HCT116 (cell line): ENCODE data around the gene CTRB2. TPM values are rescaled to one million over a fixed set of nuclear protein-coding genes. Genes with fewer than 3 reads are reported as not detected.

Experiments
- ATAC-seq: fragments of 200-7000 bp; cut with Tn5 transposase; 2 replicates; pipeline ENCODE4 v1.9.1; 2020; ENCODE audit warnings: mild to moderate bottlenecking, moderate library complexity
- BruUV-seq: library from RNA; stranded (reverse); fragments of 400-500 nt; replicated peaks from 2 replicates; lab custom pipeline; 2021; lab: Mats Ljungman, UMichigan
- CTCF ChIA-PET: fragments of 300-600 bp; sonication (Branson Sonifier 250); formaldehyde crosslinking; loops from one replicate; lab custom pipeline; 2021; ENCODE audit warnings: antibody characterized with exemption; lab: Charles Lee
- POLR2A ChIA-PET: fragments of 300-600, 350-600 bp; sonication (Branson Sonifier 250); formaldehyde crosslinking; loops from one replicate; lab custom pipeline; 2021; ENCODE audit warnings: antibody characterized with exemption; lab: Charles Lee
- RAD21 ChIA-PET, 2 experiments: fragments of 300-600 bp; sonication (Branson Sonifier 250); formaldehyde crosslinking; loops; one replicate each; lab custom pipeline; 2023; ENCODE audit warnings: low total read pairs in 2 of 2; ENCODE audit not compliant: uncharacterized antibody in 2 of 2, unreplicated experiment in 2 of 2, low non-redundant PET in 1 of 2; lab: Charles Lee
- DNase-seq: peaks from one replicate; pipeline ENCODE4 v3.0.0-alpha.2; 2010; ENCODE audit warnings: low read depth, low spot score
- H2AFZ ChIP-seq: fragments of 200-600 bp; shearing (Covaris generic), sonication (generic); 2 replicates; pipeline ENCODE4 v1.6.1; 2017; ENCODE audit warnings: low read depth, mixed run types, mixed read lengths, antibody characterized with exemption, low read length; ENCODE audit not compliant: poor library complexity, severe bottlenecking
- H3K27ac ChIP-seq: 2 replicates; pipeline ENCODE4 v1.5.1; 2012; ENCODE audit warnings: low read depth, low read length
- H3K27me3 ChIP-seq: fragments of 200-600 bp; sonication (generic); 2 replicates; pipeline ENCODE4 v1.6.1; 2016; ENCODE audit warnings: mixed run types, low read length, mixed read lengths; ENCODE audit not compliant: insufficient read depth
- H3K36me3 ChIP-seq, 2 experiments: fragments of 200-500 bp in 1 of 2; fragments of 200-600 bp in 1 of 2; sonication (Bioruptor generic) in 1 of 2; sonication (generic) in 1 of 2; 2 replicates each; pipeline versions ENCODE4 v1.5.1 to v1.6.1; 2014 to 2016; ENCODE audit warnings: low read length in 2 of 2, inconsistent platforms in 1 of 2, mixed read lengths in 1 of 2, mixed run types in 1 of 2; ENCODE audit not compliant: insufficient read depth in 2 of 2, control insufficient read depth in 1 of 2
- H3K4me1 ChIP-seq, 2 experiments: fragments of 200-600 bp in 1 of 2; sonication (generic) in 1 of 2; 2 replicates each; pipeline versions ENCODE4 v1.5.1 to v1.6.1; 2012 to 2017; ENCODE audit warnings: low read length in 2 of 2, inconsistent platforms in 1 of 2, mild to moderate bottlenecking in 1 of 2, mixed read lengths in 1 of 2, mixed run types in 1 of 2, moderate library complexity in 1 of 2; ENCODE audit not compliant: insufficient read depth in 2 of 2, control insufficient read depth in 1 of 2
- H3K4me2 ChIP-seq: fragments of 200-600 bp; sonication (generic); 2 replicates; pipeline ENCODE4 v1.6.1; 2017; ENCODE audit warnings: mixed run types, low read length, mixed read lengths
- H3K4me3 ChIP-seq, 2 experiments: fragments of 200-600 bp in 1 of 2; sonication (generic) in 1 of 2; replicated peaks in 1 of 2; 2 replicates each; pipeline ENCODE4 v1.5.1; 2011 to 2016; ENCODE audit warnings: low read length in 2 of 2, control low read depth in 1 of 2, low read depth in 1 of 2, mild to moderate bottlenecking in 1 of 2, mixed read lengths in 1 of 2, mixed run types in 1 of 2
- H3K79me2 ChIP-seq: fragments of 200-600 bp; sonication (generic); 2 replicates; pipeline ENCODE4 v1.6.1; 2017; ENCODE audit warnings: mild to moderate bottlenecking, mixed run types, low read length, moderate library complexity, mixed read lengths; ENCODE audit not compliant: insufficient read depth
- H3K9ac ChIP-seq: fragments of 200-600 bp; sonication (generic); 2 replicates; pipeline ENCODE4 v1.6.1; 2016; ENCODE audit warnings: low read length, mixed read lengths
- H3K9me2 ChIP-seq: fragments of 200-600 bp; sonication (generic), shearing (Covaris generic); 2 replicates; pipeline ENCODE4 v1.6.1; 2017; ENCODE audit warnings: mixed run types, mild to moderate bottlenecking, moderate library complexity; ENCODE audit not compliant: insufficient read depth
- H3K9me3 ChIP-seq, 2 experiments: fragments of 200-500 bp in 1 of 2; fragments of 200-600 bp in 1 of 2; sonication (Bioruptor generic) in 1 of 2; sonication (generic) in 1 of 2; 2 replicates each; pipeline ENCODE4 v1.6.1; 2014 to 2017; ENCODE audit warnings: low read length in 2 of 2, mixed read lengths in 2 of 2, inconsistent platforms in 1 of 2, low read depth in 1 of 2, mild to moderate bottlenecking in 1 of 2, mixed run types in 1 of 2, moderate library complexity in 1 of 2; ENCODE audit not compliant: control insufficient read depth in 1 of 2, insufficient read depth in 1 of 2
- H4K20me1 ChIP-seq: fragments of 200-600 bp; sonication (generic), shearing (Covaris generic); 2 replicates; pipeline ENCODE4 v1.6.1; 2017; ENCODE audit warnings: mixed run types, mild to moderate bottlenecking, moderate library complexity; ENCODE audit not compliant: insufficient read depth
- ATF3 ChIP-seq: IDR thresholded peaks from 2 replicates; pipeline ENCODE4 v1.6.1; 2012
- CBX3 ChIP-seq: IDR thresholded peaks from 2 replicates; pipeline ENCODE4 v1.6.1; 2012; ENCODE audit warnings: low read depth
- CTCF ChIP-seq, 3 experiments: fragments of 200-600 bp in 1 of 3; sonication (generic) in 1 of 3; IDR thresholded peaks in 2 of 3; conservative IDR thresholded peaks in 1 of 3; 2 replicates each; pipeline ENCODE4 v1.5.1; 2012 to 2017; ENCODE audit warnings: low read depth in 2 of 3, low read length in 2 of 3, antibody characterized with exemption in 1 of 3, borderline replicate concordance in 1 of 3, control low read depth in 1 of 3, mild to moderate bottlenecking in 1 of 3, mixed read lengths in 1 of 3, mixed run types in 1 of 3, moderate library complexity in 1 of 3; ENCODE audit not compliant: insufficient read depth in 1 of 3
- EZH2 ChIP-seq: fragments of 200-600 bp; sonication (generic); IDR thresholded peaks from 2 replicates; pipeline ENCODE4 v1.6.1; 2017; ENCODE audit warnings: antibody characterized with exemption, mixed run types
- EZH2phosphoT487 ChIP-seq: fragments of 200-600 bp; IDR thresholded peaks from 2 replicates; pipeline ENCODE4 v1.6.1; 2018; ENCODE audit warnings: antibody characterized with exemption, borderline replicate concordance
- FOSL1 ChIP-seq: IDR thresholded peaks from 2 replicates; pipeline ENCODE4 v1.6.1; 2012; ENCODE audit warnings: low read depth
- POLR2A ChIP-seq: IDR thresholded peaks from 2 replicates; pipeline ENCODE4 v1.7.0; 2011; ENCODE audit warnings: borderline replicate concordance; ENCODE audit not compliant: insufficient read depth, insufficient read length; ENCODE audit errors: extremely low read depth
- POLR2AphosphoS5 ChIP-seq: IDR thresholded peaks from 2 replicates; pipeline ENCODE4 v1.6.1; 2011; ENCODE audit warnings: mild to moderate bottlenecking, low read depth, low read length, moderate library complexity
- RAD21 ChIP-seq: IDR thresholded peaks from 2 replicates; pipeline ENCODE4 v1.6.1; 2012; ENCODE audit warnings: low read depth, mild to moderate bottlenecking
- REST ChIP-seq: IDR thresholded peaks from 2 replicates; pipeline ENCODE4 v1.6.1; 2012; ENCODE audit warnings: low read depth
- SRF ChIP-seq: IDR thresholded peaks from 2 replicates; pipeline ENCODE4 v1.6.1; 2012; ENCODE audit warnings: low read depth
- TCF7L2 ChIP-seq: IDR thresholded peaks from 2 replicates; pipeline ENCODE4 v1.7.0; 2011; ENCODE audit warnings: borderline replicate concordance, inconsistent platforms; ENCODE audit not compliant: insufficient read depth, insufficient read length; ENCODE audit errors: extremely low read depth
- ZFX ChIP-seq: fragments of 450-650 bp; IDR thresholded peaks from 2 replicates; pipeline ENCODE4 v1.6.1; 2017
- ZNF274 ChIP-seq: fragments of 200-500 bp; sonication (Bioruptor generic); IDR thresholded peaks from 2 replicates; pipeline ENCODE4 v1.6.1; 2014; ENCODE audit warnings: mild to moderate bottlenecking, low read depth, low read length, inconsistent platforms
- intact Hi-C: fragments of 100-400 bp; cut with micrococcal nuclease; formaldehyde crosslinking; loops from 2 replicates; pipeline ENCODE4 v1.10.0; 2022
- total RNA-seq: library from RNA; stranded (reverse); gene quantifications from one replicate; pipeline ENCODE4 v1.2.1, GENCODE V29; 2021; ENCODE audit not compliant: unreplicated experiment

CTRB2 gene
- total RNA-seq, 1 experiment from 2014 or later = 10.0 TPM

- no peak for DNase-seq
- Histone ChIP-seq H3K4me3 (no peak overlapping the region), H3K27me3 (no peaks in the 10 kb centered on the region), H3K4me2 (peak overlapping the region; percentile 9; the same call in 1 of the 2 replicates), H3K27ac (peak overlapping the region; percentile 97; the same call in 1 of the 2 replicates), H3K79me2 (peaks cover 80% of the 10 kb centered on the region), H4K20me1 (no peaks in the 10 kb centered on the region), H2AFZ (no peak overlapping the region), H3K9me2 (no peaks in the 10 kb centered on the region), H3K9me3 (no peaks in the 10 kb centered on the region), H3K4me1 (peaks cover 74 to 85% of the 10 kb centered on the region in 2 experiments), H3K36me3 (no peaks in the 10 kb centered on the region; a peak in 1 of 4 replicates), H3K9ac (0 out of 2 replicates have a peak overlapping the region, but pooled peaks have one; percentile 1)
- ChIA-PET RAD21 (no interaction called here), CTCF (no interaction called here), POLR2A (interaction anchor here (1.0 kb wide), 1 partner anchor 14 kb away, joined by 3 read pairs; no protein-coding TSS in a partner anchor)
- intact Hi-C loops = no loop called here
- BruUV-seq = no TSS peak
- no peak for ATAC-seq
- no peak for TF ChIP-seq RAD21
- no peak for TF ChIP-seq POLR2AphosphoS5
- TF ChIP-seq REST = no peak
- no peak for TF ChIP-seq FOSL1
- TF ChIP-seq EZH2phosphoT487 = no peak
- no peak for TF ChIP-seq EZH2
- TF ChIP-seq TCF7L2 = no peak
- TF ChIP-seq CTCF (IDR thresholded peaks at IDR 0.05 in 2 of 3, conservative IDR thresholded peaks at IDR 0.05 in 1 of 3; ENCODE audit: borderline replicate concordance in 1 of 3, insufficient read depth in 1 of 3, low read depth in 2 of 3, low read length in 2 of 3) = no peak
- no peak for TF ChIP-seq POLR2A
- TF ChIP-seq ATF3 = no peak
- TF ChIP-seq ZFX = no peak
- no peak for TF ChIP-seq SRF
- no peak for TF ChIP-seq CBX3
- no peak for TF ChIP-seq ZNF274
Observed at GRCh38 chr16:75248142-75248535, 41.2 kb upstream of the CTRB2 start.
